GM21447 (cell line): Measurements from ENCODE around the gene AHDC1.

ENCODE experiments used
- ATAC-seq: cut with Tn5 transposase; IDR thresholded peaks from one replicate; pipeline ENCODE4 v1.9.1; 2021; ENCODE audit not compliant: unreplicated experiment

The AHDC1 gene

GRCh38 chr1:27583479-27583878 lies 20.5 kb downstream of the AHDC1 start:
- ATAC-seq, result no peak

GRCh38 chr1:27581823-27582243 lies 22.1 kb downstream of the AHDC1 start:
- ATAC-seq, result no peak

GRCh38 chr1:27577504-27578188 lies 26.3 kb downstream of the AHDC1 start:
- ATAC-seq, result no peak

GRCh38 chr1:27576806-27577227 lies 27.1 kb downstream of the AHDC1 start:
- no peak for ATAC-seq

- ATAC-seq, result no peak
Observed at GRCh38 chr1:27575840-27576331, 28.1 kb downstream of the AHDC1 start.

- ATAC-seq, result no peak
Observed at GRCh38 chr1:27574871-27575831, 28.8 kb downstream of the AHDC1 start.

GRCh38 chr1:27574001-27574781 lies 29.8 kb downstream of the AHDC1 start:
- no peak for ATAC-seq

- ATAC-seq, result no peak
Observed at GRCh38 chr1:27572679-27573426, 31.1 kb downstream of the AHDC1 start.

GRCh38 chr1:27572019-27572678 lies 31.8 kb downstream of the AHDC1 start:
- no peak for ATAC-seq

- ATAC-seq, result no peak
Observed at GRCh38 chr1:27571439-27572018, 32.4 kb downstream of the AHDC1 start.

GRCh38 chr1:27570784-27571183 lies 33.2 kb downstream of the AHDC1 start:
- ATAC-seq, result no peak

- ATAC-seq, result no peak
Observed at GRCh38 chr1:27570356-27570755, 33.6 kb downstream of the AHDC1 start.

- ATAC-seq, result no peak
Observed at GRCh38 chr1:27569506-27570291, 34.2 kb downstream of the AHDC1 start.

- ATAC-seq, result no peak
Observed at GRCh38 chr1:27569088-27569460, 34.9 kb downstream of the AHDC1 start.

GRCh38 chr1:27568300-27569087 lies 35.5 kb downstream of the AHDC1 start:
- ATAC-seq, result peak; percentile 88

- ATAC-seq, result no peak
Observed at GRCh38 chr1:27567971-27568299, 36.0 kb downstream of the AHDC1 start.

- ATAC-seq, result no peak
Observed at GRCh38 chr1:27567146-27567526, 36.8 kb downstream of the AHDC1 start.

GRCh38 chr1:27566462-27567145 lies 37.3 kb downstream of the AHDC1 start:
- ATAC-seq, result no peak
